Measurements from ENCODE around the gene LAYN. TPM values are rescaled to one million over a fixed set of nuclear protein-coding genes. Genes with fewer than 3 reads are reported as not detected.
A peak's percentile ranks its signal among the peaks of the same experiment; 100 is the strongest.

Gene LAYN
- total RNA-seq, 4 donors from 2014 or later: 12.0 to 47.1 (median 18.5) TPM

DNA sequence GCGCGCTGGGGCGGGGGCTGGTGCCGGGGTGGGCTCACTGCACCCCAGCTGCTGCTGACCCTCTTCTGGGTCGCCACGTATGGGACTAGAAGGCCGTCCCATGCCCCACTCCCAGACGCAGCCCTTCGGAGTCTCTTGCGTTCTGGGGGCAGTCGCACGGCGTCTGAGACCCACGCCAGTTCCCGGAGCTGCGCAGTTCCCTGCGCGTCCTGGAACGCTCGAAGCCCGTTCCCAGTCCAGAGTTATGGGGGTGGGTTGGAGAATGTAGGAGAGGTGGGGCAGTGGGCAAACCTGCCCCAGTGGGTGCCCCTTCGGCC, 375 bp downstream of the LAYN start:
- Histone ChIP-seq H3K36me3 (peaks cover 0 to 9% (median 2%) of the 10 kb centered on the region in 4 donors), H3K4me1 (peaks cover 22 to 31% (median 29%) of the 10 kb centered on the region in 4 donors), H3K9me3 (no peaks in the 10 kb centered on the region), H3K27ac (replicated peaks in 1 of 4) (peak overlapping the region; percentile 63 to 80 (median 74)), H3K4me3 (peak overlapping the region; percentile 65 to 76 (median 67)), H3K27me3 (peaks cover 0 to 40% (median 4%) of the 10 kb centered on the region in 4 donors)
- TF ChIP-seq POLR2AphosphoS5 (IDR thresholded peaks at IDR 0.05) (no peak), EP300 (IDR thresholded peaks at IDR 0.05) (no peak)
- TF ChIP-seq, protein P1, sequence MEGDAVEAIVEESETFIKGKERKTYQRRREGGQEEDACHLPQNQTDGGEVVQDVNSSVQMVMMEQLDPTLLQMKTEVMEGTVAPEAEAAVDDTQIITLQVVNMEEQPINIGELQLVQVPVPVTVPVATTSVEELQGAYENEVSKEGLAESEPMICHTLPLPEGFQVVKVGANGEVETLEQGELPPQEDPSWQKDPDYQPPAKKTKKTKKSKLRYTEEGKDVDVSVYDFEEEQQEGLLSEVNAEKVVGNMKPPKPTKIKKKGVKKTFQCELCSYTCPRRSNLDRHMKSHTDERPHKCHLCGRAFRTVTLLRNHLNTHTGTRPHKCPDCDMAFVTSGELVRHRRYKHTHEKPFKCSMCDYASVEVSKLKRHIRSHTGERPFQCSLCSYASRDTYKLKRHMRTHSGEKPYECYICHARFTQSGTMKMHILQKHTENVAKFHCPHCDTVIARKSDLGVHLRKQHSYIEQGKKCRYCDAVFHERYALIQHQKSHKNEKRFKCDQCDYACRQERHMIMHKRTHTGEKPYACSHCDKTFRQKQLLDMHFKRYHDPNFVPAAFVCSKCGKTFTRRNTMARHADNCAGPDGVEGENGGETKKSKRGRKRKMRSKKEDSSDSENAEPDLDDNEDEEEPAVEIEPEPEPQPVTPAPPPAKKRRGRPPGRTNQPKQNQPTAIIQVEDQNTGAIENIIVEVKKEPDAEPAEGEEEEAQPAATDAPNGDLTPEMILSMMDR (IDR thresholded peaks at IDR 0.05): no peak
- DNase-seq (ENCODE audit: extremely low spot score): no peak
- intact Hi-C loops (cut with DNase I): no loop called here
- WGBS: 0% methylated on average over 15 of the region's 22 CpGs

DNA sequence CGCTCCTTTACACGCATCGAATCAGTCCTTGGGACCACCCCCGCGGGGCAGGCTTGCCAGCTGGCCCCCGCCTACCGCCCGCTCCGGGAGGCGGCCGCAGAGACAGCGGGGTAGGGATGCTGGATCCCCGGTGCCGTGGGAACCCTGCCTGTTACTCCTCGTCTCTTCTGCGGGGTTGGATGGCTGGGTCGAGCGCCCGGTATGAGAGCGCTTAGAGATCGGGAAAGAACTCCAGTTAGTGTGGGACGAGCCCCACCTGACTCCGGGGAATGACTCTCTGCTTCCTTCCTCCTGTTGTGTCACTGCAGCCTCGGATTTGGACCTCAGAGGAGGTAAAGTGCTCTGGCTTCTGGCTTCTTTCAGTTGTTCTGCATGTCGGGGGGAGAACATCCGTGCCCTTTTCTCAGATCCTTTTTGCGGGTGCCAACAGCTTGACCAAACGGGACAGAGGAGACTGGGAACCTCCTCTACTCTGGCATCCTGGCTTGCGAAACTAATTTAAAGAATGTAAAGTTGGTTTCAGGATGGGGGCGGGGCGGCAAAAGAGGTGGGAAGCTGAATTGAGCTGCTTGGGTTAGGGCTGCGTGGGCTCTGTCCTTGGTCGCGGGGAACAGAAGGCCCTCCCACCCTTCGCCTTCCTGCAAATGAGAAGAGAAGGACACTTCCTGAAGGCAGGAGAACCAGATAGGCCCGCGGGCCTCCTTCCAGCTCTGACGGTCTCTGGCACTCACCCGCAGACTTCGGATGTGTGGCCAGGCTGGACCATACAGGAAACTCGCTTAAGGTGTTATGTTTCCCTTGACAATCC, 938 bp downstream of the LAYN start:
- intact Hi-C loops (cut with DNase I): no loop called here
- H3K27me3 ChIP-seq: peaks cover 0 to 40% (median 4%) of the 10 kb centered on the region in 4 donors
- TF ChIP-seq POLR2AphosphoS5 (IDR thresholded peaks at IDR 0.05) (peak; percentile 63 to 73), EP300 (IDR thresholded peaks at IDR 0.05) (no peak)
- TF ChIP-seq, protein P1 (IDR thresholded peaks at IDR 0.05): no peak
- no peaks in the 10 kb centered on the region for H3K9me3 ChIP-seq
- H3K36me3 ChIP-seq: peaks cover 0 to 15% (median 4%) of the 10 kb centered on the region in 4 donors
- no peak for DNase-seq (ENCODE audit: extremely low spot score)
- H3K4me1 ChIP-seq: peaks cover 22 to 31% (median 29%) of the 10 kb centered on the region in 4 donors
- peak overlapping the region; percentile 63 to 80 (median 74) for H3K27ac ChIP-seq (replicated peaks in 1 of 4)
- WGBS: 24% methylated on average over 18 of the region's 41 CpGs
- H3K4me3 ChIP-seq: peak overlapping the region; percentile 65 to 76 (median 67)

DNA sequence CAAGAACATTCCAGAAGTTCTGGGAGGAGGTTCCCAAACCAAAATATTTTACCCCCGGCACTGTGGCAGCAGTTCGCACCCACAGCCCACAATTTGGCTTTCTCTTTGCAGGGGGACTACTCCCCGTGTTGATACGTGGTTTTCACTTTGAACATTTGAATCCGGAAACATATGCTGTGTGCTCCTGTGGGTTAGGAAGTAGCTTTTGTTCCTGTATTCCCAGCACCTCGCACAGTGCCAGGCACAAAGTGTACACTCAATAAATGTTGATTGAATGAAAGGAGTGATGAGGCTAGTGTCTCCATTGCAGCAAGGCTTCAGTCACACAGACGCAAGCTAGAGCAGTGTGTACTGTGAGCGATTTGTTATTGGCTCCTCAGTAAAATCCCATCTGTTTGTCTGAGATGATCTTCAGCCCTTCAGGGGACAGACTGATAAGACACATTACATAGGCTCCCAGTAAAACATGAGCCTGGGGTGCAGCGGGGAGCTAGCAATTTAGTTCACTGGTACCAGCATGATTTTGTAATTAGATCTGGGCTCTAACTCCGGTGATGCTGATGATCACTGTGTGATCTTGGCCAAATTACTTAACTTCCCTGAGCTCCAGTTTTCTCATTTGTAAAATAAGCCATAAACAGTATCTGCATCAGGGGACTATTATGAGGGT, 2.2 kb downstream of the LAYN start:
- H3K4me3 ChIP-seq: no peak overlapping the region
- TF ChIP-seq, protein P1 (IDR thresholded peaks at IDR 0.05): no peak
- no peak for TF ChIP-seq POLR2A (IDR thresholded peaks at IDR 0.05; ENCODE audit: low read depth)
- H3K27ac ChIP-seq (replicated peaks in 1 of 4): no peak overlapping the region
- WGBS: 87% methylated on average over 10 of the region's 10 CpGs
- intact Hi-C loops (cut with DNase I): no loop called here
- peaks cover 22 to 31% (median 29%) of the 10 kb centered on the region in 4 donors for H3K4me1 ChIP-seq
- H3K9me3 ChIP-seq: no peaks in the 10 kb centered on the region
- H3K27me3 ChIP-seq: peaks cover 0 to 34% (median 4%) of the 10 kb centered on the region in 4 donors
- DNase-seq (ENCODE audit: extremely low spot score): no peak
- peaks cover 0 to 19% (median 4%) of the 10 kb centered on the region in 4 donors for H3K36me3 ChIP-seq

DNA sequence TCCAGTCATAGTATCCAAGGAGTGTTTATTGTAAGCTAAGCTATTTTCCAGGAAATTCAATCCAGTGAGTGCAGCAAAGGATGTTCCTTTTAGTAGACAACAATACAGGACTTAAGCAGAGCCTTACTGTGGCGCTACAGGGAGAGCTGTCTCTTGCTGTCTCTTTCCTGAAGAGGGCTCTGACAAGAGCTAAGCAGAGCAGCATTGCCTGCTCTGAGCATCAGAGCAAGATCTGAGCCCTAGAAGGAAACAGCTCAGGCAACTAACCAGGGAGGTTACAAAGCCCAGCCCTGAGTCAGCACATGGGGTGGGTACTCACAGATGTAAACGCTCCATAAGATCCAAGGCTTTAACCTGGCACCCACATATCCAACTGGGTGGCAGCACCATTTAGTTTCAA, 8.0 kb downstream of the LAYN start:
- intact Hi-C loops (cut with DNase I): no loop called here
- TF ChIP-seq EP300 (IDR thresholded peaks at IDR 0.05) (no peak), POLR2A (IDR thresholded peaks at IDR 0.05; ENCODE audit: low read depth) (no peak), POLR2AphosphoS5 (IDR thresholded peaks at IDR 0.05) (no peak)
- TF ChIP-seq, protein P1 (IDR thresholded peaks at IDR 0.05): no peak
- WGBS: 58% methylated on average over 1 of the region's 2 CpGs

More for the DNA sequence above, 8.0 kb downstream of the LAYN start:
- H3K36me3 ChIP-seq: peaks cover 0 to 39% (median 4%) of the 10 kb centered on the region in 4 donors
- H3K27ac ChIP-seq (replicated peaks in 1 of 4): no peak overlapping the region
- DNase-seq (ENCODE audit: extremely low spot score): peak; percentile 74
- no peak overlapping the region for H3K4me3 ChIP-seq
- no peaks in the 10 kb centered on the region for H3K9me3 ChIP-seq
- no peaks in the 10 kb centered on the region for H3K4me1 ChIP-seq
- H3K27me3 ChIP-seq: no peaks in the 10 kb centered on the region

Data from esophagus muscularis mucosa (tissue), 4 donors.